Right lobe of liver (tissue), 6 donors: ENCODE measurements around the gene CHPF. TPM values are rescaled to one million over a fixed set of nuclear protein-coding genes. Genes with fewer than 3 reads are reported as not detected.
A peak's percentile ranks its signal among the peaks of the same experiment; 100 is the strongest.

Experiments used
- ATAC-seq, 4 donors: fragments of 200-7000 bp; cut with Tn5 transposase; one replicate each; pipeline ENCODE4 v1.9.1; 2020; ENCODE audit warnings: mild to moderate bottlenecking in 4 of 4, moderate library complexity in 4 of 4
- DNase-seq, 3 donors: peaks; one replicate each; pipeline ENCODE4 v3.0.0-alpha.2; 2020
- H3K27ac ChIP-seq, 3 donors: fragments of 200-600 bp; one replicate each; pipeline ENCODE4 v1.8.0; 2022
- H3K27me3 ChIP-seq, 2 donors: fragments of 200-600 bp; one replicate each; pipeline ENCODE4 v1.8.0; 2022
- H3K36me3 ChIP-seq, 4 donors: fragments of 200-600 bp; sonication (generic) in 1 of 4; one replicate each; pipeline versions ENCODE4 v1.5.1 to v1.8.0; 2017 to 2022; ENCODE audit warnings: control low read depth in 1 of 4
- H3K4me1 ChIP-seq, 4 donors: fragments of 200-600 bp; sonication (generic) in 1 of 4; one replicate each; pipeline versions ENCODE4 v1.5.1 to v1.8.0; 2017 to 2022; ENCODE audit warnings: control low read depth in 1 of 4
- H3K4me3 ChIP-seq, 3 donors: fragments of 200-600 bp; one replicate each; pipeline ENCODE4 v1.8.0; 2022
- H3K9me3 ChIP-seq, 4 donors: fragments of 200-600 bp; sonication (generic) in 1 of 4; one replicate each; pipeline versions ENCODE4 v1.5.1 to v1.8.0; 2017 to 2022; ENCODE audit warnings: control low read depth in 1 of 4
- CTCF ChIP-seq, 4 donors: fragments of 200-600 bp in 3 of 4; fragments of 450-650 bp in 1 of 4; IDR thresholded peaks; one replicate each; pipeline versions ENCODE4 v1.5.1 to v1.8.0; 2016 to 2022; ENCODE audit warnings: antibody characterized with exemption in 4 of 4, mild to moderate bottlenecking in 2 of 4
- POLR2A ChIP-seq: fragments of 450-650 bp; IDR thresholded peaks from one replicate; pipeline ENCODE4 v1.6.1; 2017; ENCODE audit warnings: antibody characterized with exemption, mild to moderate bottlenecking
- WGBS: methylation state at CpG from one replicate; pipeline ENCODE4 v1.1.6; 2018; ENCODE audit warnings: low coverage, low lambda C conversion rate; ENCODE audit not compliant: insufficient coverage; ENCODE audit errors: missing lambda C conversion rate; 5-methylcytosine and 5-hydroxymethylcytosine counted together
- intact Hi-C, 2 donors: fragments of 100-400 bp; cut with DNase I; formaldehyde crosslinking; loops; one replicate each; pipeline versions ENCODE4 v1.11.2 to v1.14.1; 2022
- total RNA-seq, 6 experiments: library from RNA; depleted of rRNA in 2 of 6; stranded (reverse); fragments of >200 nt in 2 of 6; fragmentation: NEBNext Ultra II Directional in 3 of 6; extraction: Animal tissue kit (Norgen Biotek cat#: 25700) in 3 of 6; gene quantifications; one replicate each; pipeline versions ENCODE4 v1.1.0 to v1.2.4, GENCODE V29; 2016 to 2023
- donor health status: DM: no; HTN: yes; CAD: no.
- donor health status: DM: no; HTN: no; CAD: no.
- donor health status: DM: no; HTN: no; CAD: no.
- donor health status: DM: no; HTN: yes; CAD: no.
- donor health status: DM: no; HTN: yes; CAD: no.

The CHPF gene
- total RNA-seq, 6 experiments from 2014 or later, result 33.2 to 183 (median 39.6) TPM

- 19% methylated on average over 8 of the region's 14 CpGs for WGBS
- Histone ChIP-seq H3K9me3 (no peaks in the 10 kb centered on the region), H3K4me1 (peaks cover 0 to 3% (median 0%) of the 10 kb centered on the region in 4 donors), H3K36me3 (peaks cover 0 to 9% (median 0%) of the 10 kb centered on the region in 4 donors), H3K27me3 (no peaks in the 10 kb centered on the region), H3K27ac (no peak overlapping the region), H3K4me3 (no peak overlapping the region)
- DNase-seq (no peak), ATAC-seq (peak; percentile 4 to 40 (median 20))
- intact Hi-C loops, result no loop called here
- TF ChIP-seq POLR2A (no peak), CTCF (IDR thresholded peaks at IDR 0.05) (no peak)
Measured at GRCh38 chr2:219508971-219509779, 34.4 kb downstream of the CHPF start.

DNA sequence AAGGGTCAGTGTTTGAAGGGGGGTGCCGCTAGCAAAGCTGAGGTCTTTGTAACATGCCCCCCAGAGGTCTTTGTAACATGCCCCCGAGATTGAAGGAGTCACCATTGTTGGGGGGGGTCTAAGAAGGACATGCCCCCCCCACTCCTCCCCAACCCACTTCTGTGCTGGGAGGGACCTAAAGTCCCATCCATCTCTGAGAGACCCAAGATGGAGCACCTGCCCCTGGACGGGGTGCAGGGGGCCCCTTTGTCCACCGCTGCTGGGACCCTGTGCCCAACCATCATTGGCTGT lies 35.2 kb downstream of the CHPF start:
- H3K36me3 ChIP-seq, result peaks cover 0 to 9% (median 0%) of the 10 kb centered on the region in 4 donors
- no peak overlapping the region for H3K27ac ChIP-seq
- no peak for DNase-seq
- 82% methylated on average over 3 of the region's 4 CpGs for WGBS
- H3K4me1 ChIP-seq, result peaks cover 0 to 3% (median 0%) of the 10 kb centered on the region in 4 donors
- H3K27me3 ChIP-seq, result no peaks in the 10 kb centered on the region
- H3K9me3 ChIP-seq, result no peaks in the 10 kb centered on the region
- intact Hi-C loops, result no loop called here
- no peak for ATAC-seq
- no peak overlapping the region for H3K4me3 ChIP-seq
- TF ChIP-seq CTCF (IDR thresholded peaks at IDR 0.05) (no peak), POLR2A (no peak)

- Histone ChIP-seq H3K9me3 (no peaks in the 10 kb centered on the region), H3K4me1 (peaks cover 0 to 3% (median 0%) of the 10 kb centered on the region in 4 donors), H3K4me3 (no peak overlapping the region), H3K36me3 (peaks cover 0 to 9% (median 0%) of the 10 kb centered on the region in 4 donors), H3K27ac (no peak overlapping the region), H3K27me3 (no peaks in the 10 kb centered on the region)
- TF ChIP-seq POLR2A (no peak), CTCF (IDR thresholded peaks at IDR 0.05) (no peak)
- ATAC-seq (no peak), DNase-seq (no peak)
- 55% methylated on average over 6 of the region's 8 CpGs for WGBS
- intact Hi-C loops, result no loop called here
Measured at GRCh38 chr2:219507581-219508443, 35.8 kb downstream of the CHPF start.

DNA sequence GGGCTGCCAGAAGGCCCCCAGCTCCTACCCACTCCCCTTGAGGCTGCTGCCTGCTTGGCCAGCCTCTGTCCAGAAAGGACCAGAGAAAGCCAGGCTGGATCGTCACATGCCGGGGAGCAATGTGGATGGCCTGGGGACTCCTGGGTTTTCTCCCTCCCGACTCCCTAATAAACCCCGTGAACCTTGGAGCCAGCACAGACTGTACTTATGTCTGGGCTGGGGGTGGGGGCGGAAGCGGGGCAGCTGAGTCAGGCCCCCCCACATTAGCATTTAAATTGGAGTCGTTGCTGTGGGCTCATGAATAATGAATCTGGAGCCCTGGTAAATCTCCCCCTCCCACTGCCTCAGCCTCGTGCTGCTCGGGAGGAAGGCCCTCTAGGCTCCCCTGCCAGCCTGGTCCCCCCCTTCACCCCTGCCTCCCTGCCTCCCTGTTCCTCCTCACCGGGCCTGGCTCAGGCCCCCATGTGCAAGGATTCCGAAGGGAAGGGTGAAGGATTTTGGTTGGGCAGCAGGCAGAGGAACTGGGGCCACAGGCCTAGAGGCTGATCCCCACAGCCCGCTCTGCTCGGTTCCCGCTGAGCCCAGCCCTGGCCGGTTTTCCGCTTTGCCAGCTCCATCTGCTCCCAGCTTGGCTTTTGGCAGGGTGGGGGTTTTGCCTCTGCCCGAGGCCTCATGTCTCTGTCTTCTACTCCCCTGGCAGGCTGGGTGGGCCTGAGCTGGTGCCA lies 36.6 kb downstream of the CHPF start:
- ATAC-seq (no peak), DNase-seq (no peak)
- Histone ChIP-seq H3K4me1 (peaks cover 0 to 3% (median 0%) of the 10 kb centered on the region in 4 donors), H3K27ac (no peak overlapping the region), H3K27me3 (no peaks in the 10 kb centered on the region), H3K9me3 (no peaks in the 10 kb centered on the region), H3K36me3 (peaks cover 0 to 9% (median 0%) of the 10 kb centered on the region in 4 donors), H3K4me3 (no peak overlapping the region)
- TF ChIP-seq POLR2A (no peak), CTCF (IDR thresholded peaks at IDR 0.05) (no peak)
- WGBS, result 82% methylated on average over 4 of the region's 17 CpGs
- intact Hi-C loops, result no loop called here
